Panc1 (cell line): Measurements from ENCODE around the gene HIF1A.

Source experiments
- CTCF ChIP-seq: fragments of 450-650 bp; IDR thresholded peaks from 2 replicates; pipeline ENCODE4 v1.5.1; 2017; ENCODE audit warnings: mild to moderate bottlenecking
- POLR2AphosphoS5 ChIP-seq: IDR thresholded peaks from 2 replicates; pipeline ENCODE4 v1.6.1; 2012; ENCODE audit warnings: mild to moderate bottlenecking, low read depth, low read length, moderate library complexity
- SIN3A ChIP-seq: IDR thresholded peaks from 2 replicates; pipeline ENCODE4 v1.6.1; 2012; ENCODE audit warnings: low read depth, mild to moderate bottlenecking, low read length, moderate library complexity, borderline replicate concordance; ENCODE audit not compliant: insufficient read depth
- TF ChIP-seq, protein P1 (sequence below), 2 experiments: IDR thresholded peaks; 2 replicates each; pipeline ENCODE4 v1.6.1; 2011 to 2012; ENCODE audit warnings: low read depth in 2 of 2, control low read depth in 1 of 2, low read length in 1 of 2, mild to moderate bottlenecking in 1 of 2, moderate library complexity in 1 of 2; ENCODE audit not compliant: insufficient read depth in 1 of 2

DNA sequence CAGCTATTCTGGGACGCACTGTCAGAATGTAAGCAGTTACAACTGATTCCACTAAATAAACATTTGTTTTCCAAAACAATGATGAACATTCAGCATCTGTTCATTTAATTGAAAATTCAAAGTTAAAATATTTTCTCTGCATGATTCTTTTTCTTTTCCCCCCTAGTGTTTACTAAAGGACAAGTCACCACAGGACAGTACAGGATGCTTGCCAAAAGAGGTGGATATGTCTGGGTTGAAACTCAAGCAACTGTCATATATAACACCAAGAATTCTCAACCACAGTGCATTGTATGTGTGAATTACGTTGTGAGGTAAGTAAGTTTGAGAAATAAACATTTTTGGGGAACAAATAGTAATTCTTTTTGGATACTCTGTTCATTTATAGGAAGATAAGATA, 38.7 kb downstream of the HIF1A start:
- no peak for TF ChIP-seq CTCF
- no peak for TF ChIP-seq POLR2AphosphoS5
- TF ChIP-seq, protein P1, sequence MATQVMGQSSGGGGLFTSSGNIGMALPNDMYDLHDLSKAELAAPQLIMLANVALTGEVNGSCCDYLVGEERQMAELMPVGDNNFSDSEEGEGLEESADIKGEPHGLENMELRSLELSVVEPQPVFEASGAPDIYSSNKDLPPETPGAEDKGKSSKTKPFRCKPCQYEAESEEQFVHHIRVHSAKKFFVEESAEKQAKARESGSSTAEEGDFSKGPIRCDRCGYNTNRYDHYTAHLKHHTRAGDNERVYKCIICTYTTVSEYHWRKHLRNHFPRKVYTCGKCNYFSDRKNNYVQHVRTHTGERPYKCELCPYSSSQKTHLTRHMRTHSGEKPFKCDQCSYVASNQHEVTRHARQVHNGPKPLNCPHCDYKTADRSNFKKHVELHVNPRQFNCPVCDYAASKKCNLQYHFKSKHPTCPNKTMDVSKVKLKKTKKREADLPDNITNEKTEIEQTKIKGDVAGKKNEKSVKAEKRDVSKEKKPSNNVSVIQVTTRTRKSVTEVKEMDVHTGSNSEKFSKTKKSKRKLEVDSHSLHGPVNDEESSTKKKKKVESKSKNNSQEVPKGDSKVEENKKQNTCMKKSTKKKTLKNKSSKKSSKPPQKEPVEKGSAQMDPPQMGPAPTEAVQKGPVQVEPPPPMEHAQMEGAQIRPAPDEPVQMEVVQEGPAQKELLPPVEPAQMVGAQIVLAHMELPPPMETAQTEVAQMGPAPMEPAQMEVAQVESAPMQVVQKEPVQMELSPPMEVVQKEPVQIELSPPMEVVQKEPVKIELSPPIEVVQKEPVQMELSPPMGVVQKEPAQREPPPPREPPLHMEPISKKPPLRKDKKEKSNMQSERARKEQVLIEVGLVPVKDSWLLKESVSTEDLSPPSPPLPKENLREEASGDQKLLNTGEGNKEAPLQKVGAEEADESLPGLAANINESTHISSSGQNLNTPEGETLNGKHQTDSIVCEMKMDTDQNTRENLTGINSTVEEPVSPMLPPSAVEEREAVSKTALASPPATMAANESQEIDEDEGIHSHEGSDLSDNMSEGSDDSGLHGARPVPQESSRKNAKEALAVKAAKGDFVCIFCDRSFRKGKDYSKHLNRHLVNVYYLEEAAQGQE (IDR thresholded peaks at IDR 0.05; ENCODE audit: insufficient read depth in 1 of 2, low read depth in 2 of 2, low read length in 1 of 2) = no peak
- TF ChIP-seq SIN3A = no peak
